OCI-LY7 (cell line): ENCODE data around the gene WWOX. TPM values are rescaled to one million over a fixed set of nuclear protein-coding genes. Genes with fewer than 3 reads are reported as not detected.

Experiments
- BruUV-seq: library from RNA; stranded (reverse); fragments of 400-500 nt; replicated peaks from 2 replicates; lab custom pipeline; 2021; lab: Mats Ljungman, UMichigan
- CTCF ChIA-PET: fragments of 300-600 bp; sonication (Branson Sonifier 250); formaldehyde crosslinking; loops from one replicate; lab custom pipeline; 2022; ENCODE audit warnings: antibody characterized with exemption; ENCODE audit not compliant: unreplicated experiment; lab: Charles Lee
- POLR2A ChIA-PET: fragments of 300-600 bp; sonication (Branson Sonifier 250); formaldehyde crosslinking; loops from one replicate; lab custom pipeline; 2022; ENCODE audit warnings: antibody characterized with exemption; lab: Charles Lee
- DNase-seq: peaks from one replicate; pipeline ENCODE4 v3.0.0-alpha.2; 2015; ENCODE audit warnings: low spot score
- H2AFZ ChIP-seq: fragments of 200-600 bp; sonication (generic), shearing (Covaris generic); 2 replicates; pipeline ENCODE4 v1.6.1; 2014; ENCODE audit warnings: mild to moderate bottlenecking, antibody characterized with exemption, low read length, moderate library complexity
- H3K27ac ChIP-seq: fragments of 200-600 bp; sonication (generic); 2 replicates; pipeline ENCODE4 v1.5.1; 2014; ENCODE audit warnings: mixed run types, low read depth, mild to moderate bottlenecking, moderate library complexity, low read length, inconsistent platforms; ENCODE audit not compliant: poor library complexity, severe bottlenecking
- H3K36me3 ChIP-seq: fragments of 200-600 bp; sonication (generic); 2 replicates; pipeline ENCODE4 v1.6.1; 2014; ENCODE audit warnings: mild to moderate bottlenecking, antibody characterized with exemption, low read length, moderate library complexity, mixed read lengths; ENCODE audit not compliant: insufficient read depth
- H3K4me1 ChIP-seq: fragments of 200-600 bp; sonication (generic); 2 replicates; pipeline ENCODE4 v1.5.1; 2014; ENCODE audit warnings: mild to moderate bottlenecking, low read length; ENCODE audit not compliant: insufficient read depth, poor library complexity, severe bottlenecking
- H3K4me2 ChIP-seq: fragments of 200-600 bp; sonication (generic); 2 replicates; pipeline ENCODE4 v1.6.1; 2014; ENCODE audit warnings: mild to moderate bottlenecking, low read length
- H3K4me3 ChIP-seq: fragments of 200-600 bp; sonication (generic); 2 replicates; pipeline ENCODE4 v1.5.1; 2014; ENCODE audit warnings: mild to moderate bottlenecking, low read depth, low read length; ENCODE audit not compliant: poor library complexity, severe bottlenecking
- H3K79me2 ChIP-seq: fragments of 200-600 bp; sonication (generic); 2 replicates; pipeline ENCODE4 v1.6.1; 2016; ENCODE audit warnings: low read depth, mild to moderate bottlenecking, low read length, moderate library complexity, mixed read lengths; ENCODE audit not compliant: insufficient read depth
- H3K9me2 ChIP-seq: fragments of 200-600 bp; sonication (generic); 2 replicates; pipeline ENCODE4 v1.6.1; 2016; ENCODE audit warnings: mild to moderate bottlenecking, low read length, mixed read lengths; ENCODE audit not compliant: insufficient read depth
- H3K9me3 ChIP-seq: fragments of 200-600 bp; sonication (generic); 2 replicates; pipeline ENCODE4 v1.6.1; 2014; ENCODE audit warnings: mild to moderate bottlenecking, mixed run types, low read length, mixed read lengths
- H4K20me1 ChIP-seq: fragments of 200-600 bp; sonication (generic); 2 replicates; pipeline ENCODE4 v1.6.1; 2014; ENCODE audit warnings: mild to moderate bottlenecking, antibody characterized with exemption, low read length, moderate library complexity, mixed read lengths; ENCODE audit not compliant: insufficient read depth
- CTCF ChIP-seq: fragments of 200-600 bp; sonication (generic); conservative IDR thresholded peaks from 2 replicates; pipeline ENCODE4 v1.5.1; 2014; ENCODE audit warnings: mild to moderate bottlenecking, antibody characterized with exemption, low read length, moderate library complexity, mixed read lengths
- EZH2phosphoT487 ChIP-seq: fragments of 200-600 bp; sonication (generic); IDR thresholded peaks from 2 replicates; pipeline ENCODE4 v1.6.1; 2018; ENCODE audit warnings: low read depth, borderline replicate concordance, mild to moderate bottlenecking, mixed run types, antibody characterized with exemption, low read length, moderate library complexity, mixed read lengths
- intact Hi-C: fragments of 100-400 bp; cut with micrococcal nuclease; formaldehyde crosslinking; loops from one replicate; pipeline ENCODE4 v1.10.0; 2022; ENCODE audit not compliant: unreplicated experiment
- total RNA-seq, 2 experiments: library from RNA; depleted of rRNA in 1 of 2; stranded (reverse); fragments of >200 nt in 1 of 2; shearing (Covaris generic) in 1 of 2; gene quantifications; 2 replicates each; pipeline ENCODE4 v1.2.3, GENCODE V29; 2014 to 2022

The WWOX gene
- total RNA-seq, 2 experiments from 2014 or later, result 40.2 to 47.6 TPM

GRCh38 chr16:78464833-78465232, 365.4 kb downstream of the WWOX start:
- Histone ChIP-seq H3K79me2 (no peaks in the 10 kb centered on the region), H3K9me3 (no peaks in the 10 kb centered on the region), H3K4me1 (no peaks in the 10 kb centered on the region), H4K20me1 (no peaks in the 10 kb centered on the region), H3K4me3 (no peak overlapping the region), H3K27ac (no peak overlapping the region), H3K9me2 (no peaks in the 10 kb centered on the region), H3K36me3 (no peaks in the 10 kb centered on the region), H3K4me2 (no peak overlapping the region), H2AFZ (no peak overlapping the region)
- POLR2A ChIA-PET, result no interaction called here
- no TSS peak for BruUV-seq
- no peak for DNase-seq
- intact Hi-C loops, result no loop called here
- CTCF ChIA-PET, result no interaction called here
- TF ChIP-seq EZH2phosphoT487 (no peak), CTCF (no peak)

DNA sequence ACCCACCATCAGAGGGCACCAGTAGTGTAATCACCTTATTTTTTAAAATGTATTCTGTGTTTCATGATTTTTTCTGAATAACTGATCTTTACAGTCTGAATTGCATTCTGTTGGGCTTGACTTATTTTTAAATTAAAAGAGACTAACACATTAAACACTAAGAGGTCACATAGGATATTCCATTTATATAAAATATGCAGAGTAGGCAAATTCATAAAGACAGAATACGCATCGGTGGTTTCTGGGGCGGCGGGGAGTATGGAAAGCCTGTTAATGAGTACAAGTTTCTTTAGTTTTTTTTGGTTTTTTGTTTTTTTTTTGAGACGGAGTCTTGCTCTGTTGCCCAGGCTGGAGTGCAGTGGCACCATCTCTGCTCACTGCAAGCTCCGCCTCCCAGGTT, 366.3 kb downstream of the WWOX start:
- H3K9me2 ChIP-seq, result no peaks in the 10 kb centered on the region
- no peaks in the 10 kb centered on the region for H3K4me1 ChIP-seq
- no peak overlapping the region for H2AFZ ChIP-seq
- ChIA-PET POLR2A (no interaction called here), CTCF (no interaction called here)
- H3K4me2 ChIP-seq, result no peak overlapping the region
- H4K20me1 ChIP-seq, result no peaks in the 10 kb centered on the region
- H3K36me3 ChIP-seq, result no peaks in the 10 kb centered on the region
- no peak overlapping the region for H3K4me3 ChIP-seq
- no peak for DNase-seq
- BruUV-seq, result no TSS peak
- intact Hi-C loops, result no loop called here
- H3K27ac ChIP-seq, result no peak overlapping the region
- H3K9me3 ChIP-seq, result no peaks in the 10 kb centered on the region
- no peaks in the 10 kb centered on the region for H3K79me2 ChIP-seq
- no peak for TF ChIP-seq EZH2phosphoT487
- TF ChIP-seq CTCF, result no peak

DNA sequence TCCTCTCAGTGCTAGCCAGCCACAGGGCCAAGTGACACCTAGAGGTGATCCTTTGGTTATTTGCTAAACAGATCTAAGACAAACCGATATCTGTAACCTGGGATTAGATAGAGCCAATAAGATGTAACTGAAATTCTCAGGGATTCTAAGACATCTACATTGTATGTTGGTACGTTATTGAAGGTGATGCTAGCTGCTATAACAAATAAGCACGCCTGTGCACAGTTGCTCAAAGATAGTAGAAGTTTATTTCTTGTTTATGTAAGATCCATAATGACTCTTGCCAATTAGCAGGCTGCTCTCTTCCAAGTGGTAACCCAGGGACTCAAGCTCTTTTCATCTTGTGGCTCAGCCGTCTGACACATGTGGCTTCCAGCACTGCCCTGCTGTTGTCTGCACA, 370.3 kb downstream of the WWOX start:
- no peak overlapping the region for H3K4me3 ChIP-seq
- CTCF ChIA-PET, result no interaction called here
- no peaks in the 10 kb centered on the region for H3K79me2 ChIP-seq
- DNase-seq, result no peak
- no peak overlapping the region for H2AFZ ChIP-seq
- H4K20me1 ChIP-seq, result no peaks in the 10 kb centered on the region
- no peak overlapping the region for H3K27ac ChIP-seq
- no peaks in the 10 kb centered on the region for H3K4me1 ChIP-seq
- H3K9me3 ChIP-seq, result no peaks in the 10 kb centered on the region
- intact Hi-C loops, result no loop called here
- POLR2A ChIA-PET, result no interaction called here
- no peak for TF ChIP-seq CTCF
- no peak for TF ChIP-seq EZH2phosphoT487
- no TSS peak for BruUV-seq
- no peak overlapping the region for H3K4me2 ChIP-seq
- no peaks in the 10 kb centered on the region for H3K36me3 ChIP-seq
- H3K9me2 ChIP-seq, result no peaks in the 10 kb centered on the region
